Rectal smooth muscle tissue (tissue), 1 donor: ENCODE measurements around the gene CCDC38.
A peak's percentile ranks its signal among the peaks of the same experiment; 100 is the strongest.

Experiments
- H3K27ac ChIP-seq: one replicate; pipeline ENCODE4 v1.7.0; 2013; ENCODE audit warnings: low read depth, low read length, inconsistent platforms
- H3K27me3 ChIP-seq: one replicate; pipeline ENCODE4 v1.7.0; 2013; ENCODE audit warnings: low read length; ENCODE audit not compliant: control insufficient read depth, insufficient read depth
- H3K36me3 ChIP-seq: one replicate; pipeline ENCODE4 v1.7.0; 2013; ENCODE audit warnings: low read length; ENCODE audit not compliant: control insufficient read depth, insufficient read depth
- H3K4me1 ChIP-seq: one replicate; pipeline ENCODE4 v1.7.0; 2013; ENCODE audit warnings: low read length; ENCODE audit not compliant: control insufficient read depth, insufficient read depth
- H3K4me3 ChIP-seq: one replicate; pipeline ENCODE4 v1.7.0; 2013; ENCODE audit warnings: low read length
- H3K9ac ChIP-seq: one replicate; pipeline ENCODE4 v1.7.0; 2013; ENCODE audit warnings: low read length

CCDC38 gene

GRCh38 chr12:95955549-95956159, 13.2 kb upstream of the CCDC38 start:
- Histone ChIP-seq H3K9ac (no peak overlapping the region), H3K4me1 (no peaks in the 10 kb centered on the region), H3K27me3 (no peaks in the 10 kb centered on the region), H3K36me3 (no peaks in the 10 kb centered on the region), H3K27ac (no peak overlapping the region), H3K4me3 (no peak overlapping the region)

GRCh38 chr12:95953000-95953399, 10.6 kb upstream of the CCDC38 start:
- Histone ChIP-seq H3K4me1 (no peaks in the 10 kb centered on the region), H3K36me3 (no peaks in the 10 kb centered on the region), H3K27me3 (no peaks in the 10 kb centered on the region), H3K4me3 (no peak overlapping the region), H3K27ac (no peak overlapping the region), H3K9ac (no peak overlapping the region)

- no peaks in the 10 kb centered on the region for H3K36me3 ChIP-seq
- H3K4me1 ChIP-seq, result no peaks in the 10 kb centered on the region
- no peak overlapping the region for H3K4me3 ChIP-seq
- no peak overlapping the region for H3K9ac ChIP-seq
- H3K27me3 ChIP-seq, result no peaks in the 10 kb centered on the region
- no peak overlapping the region for H3K27ac ChIP-seq
Measured at GRCh38 chr12:95951515-95951914, 9.1 kb upstream of the CCDC38 start.

- no peaks in the 10 kb centered on the region for H3K27me3 ChIP-seq
- H3K4me1 ChIP-seq, result no peaks in the 10 kb centered on the region
- H3K9ac ChIP-seq, result no peak overlapping the region
- H3K36me3 ChIP-seq, result no peaks in the 10 kb centered on the region
- H3K27ac ChIP-seq, result no peak overlapping the region
- no peak overlapping the region for H3K4me3 ChIP-seq
Measured at GRCh38 chr12:95949477-95950206, 7.2 kb upstream of the CCDC38 start.

- H3K27me3 ChIP-seq, result no peaks in the 10 kb centered on the region
- no peaks in the 10 kb centered on the region for H3K36me3 ChIP-seq
- H3K4me3 ChIP-seq, result no peak overlapping the region
- no peak overlapping the region for H3K9ac ChIP-seq
- H3K4me1 ChIP-seq, result no peaks in the 10 kb centered on the region
- no peak overlapping the region for H3K27ac ChIP-seq
Measured at GRCh38 chr12:95944108-95944704, 1.8 kb upstream of the CCDC38 start.

GRCh38 chr12:95943330-95943842, 972 bp upstream of the CCDC38 start, which contains the start of gene AMDHD1:
TSS of gene AMDHD1 (plus strand) at chr12:95943331. CDS start at chr12:95943399, 68 bp downstream.
- H3K9ac ChIP-seq, result peak within 1 kb of the TSS; percentile 83
- H3K27ac ChIP-seq, result peak within 1 kb of the TSS; percentile 90
- no peaks in the 10 kb centered on the region for H3K4me1 ChIP-seq

GRCh38 chr12:95942101-95942523, 302 bp downstream of the CCDC38 start:
- H3K4me3 ChIP-seq, result peak overlapping the region; percentile 92

More at GRCh38 chr12:95943330-95943842, 972 bp upstream of the CCDC38 start, which contains the start of gene AMDHD1:
- Histone ChIP-seq H3K27me3 (no peaks in the 10 kb centered on the region), H3K4me3 (peak within 1 kb of the TSS; percentile 92), H3K36me3 (no peaks in the 10 kb centered on the region)

GRCh38 chr12:95940514-95940913, 1.9 kb downstream of the CCDC38 start:
- Histone ChIP-seq H3K4me1 (no peaks in the 10 kb centered on the region), H3K9ac (no peak overlapping the region), H3K27ac (no peak overlapping the region), H3K4me3 (no peak overlapping the region), H3K36me3 (no peaks in the 10 kb centered on the region), H3K27me3 (no peaks in the 10 kb centered on the region)

More at GRCh38 chr12:95942101-95942523, 302 bp downstream of the CCDC38 start:
- Histone ChIP-seq H3K27me3 (no peaks in the 10 kb centered on the region), H3K9ac (peak overlapping the region; percentile 83), H3K4me1 (no peaks in the 10 kb centered on the region), H3K27ac (peak overlapping the region; percentile 90), H3K36me3 (no peaks in the 10 kb centered on the region)

GRCh38 chr12:95922231-95922630, 20.2 kb downstream of the CCDC38 start:
- no peaks in the 10 kb centered on the region for H3K27me3 ChIP-seq
- no peak overlapping the region for H3K4me3 ChIP-seq
- H3K9ac ChIP-seq, result no peak overlapping the region
- no peaks in the 10 kb centered on the region for H3K36me3 ChIP-seq
- no peak overlapping the region for H3K27ac ChIP-seq
- no peaks in the 10 kb centered on the region for H3K4me1 ChIP-seq

- Histone ChIP-seq H3K27me3 (no peaks in the 10 kb centered on the region), H3K9ac (no peak overlapping the region), H3K27ac (no peak overlapping the region), H3K4me1 (no peaks in the 10 kb centered on the region), H3K4me3 (no peak overlapping the region), H3K36me3 (no peaks in the 10 kb centered on the region)
Measured at GRCh38 chr12:95919110-95919509, 23.3 kb downstream of the CCDC38 start.

GRCh38 chr12:95918194-95918993, 24.0 kb downstream of the CCDC38 start:
- no peaks in the 10 kb centered on the region for H3K36me3 ChIP-seq

GRCh38 chr12:95909871-95910270, 32.5 kb downstream of the CCDC38 start:
- no peak overlapping the region for H3K9ac ChIP-seq
- no peaks in the 10 kb centered on the region for H3K4me1 ChIP-seq
- no peak overlapping the region for H3K4me3 ChIP-seq
- no peak overlapping the region for H3K27ac ChIP-seq
- no peaks in the 10 kb centered on the region for H3K36me3 ChIP-seq
- H3K27me3 ChIP-seq, result no peaks in the 10 kb centered on the region

More at GRCh38 chr12:95918194-95918993, 24.0 kb downstream of the CCDC38 start:
- no peak overlapping the region for H3K27ac ChIP-seq
- no peak overlapping the region for H3K9ac ChIP-seq
- no peaks in the 10 kb centered on the region for H3K4me1 ChIP-seq
- H3K27me3 ChIP-seq, result no peaks in the 10 kb centered on the region
- H3K4me3 ChIP-seq, result no peak overlapping the region
